ENCODE measurements around the gene PTCD2. TPM values are rescaled to one million over a fixed set of nuclear protein-coding genes. Genes with fewer than 3 reads are reported as not detected.

The PTCD2 gene
- total RNA-seq, 1 experiment from 2014 or later: 19.3 TPM

- Histone ChIP-seq H3K9ac (ENCODE audit: low read length) (peak overlapping the region; percentile 95), H3K79me2 (ENCODE audit: insufficient read depth, low read length) (peaks cover 78% of the 10 kb centered on the region), H3K4me3 (replicated peaks in 1 of 2; ENCODE audit: low read depth in 1 of 2, low read length in 2 of 2) (peak overlapping the region; percentile 84 to 90), H2AFZ (ENCODE audit: low read depth, low read length, poor library complexity, severe bottlenecking) (no peak overlapping the region), H3K9me3 (ENCODE audit: control insufficient read depth in 1 of 2, insufficient read depth in 1 of 2, low read depth in 1 of 2, low read length in 2 of 2) (no peaks in the 10 kb centered on the region), H3K4me2 (ENCODE audit: low read length) (peak overlapping the region; percentile 89), H4K20me1 (ENCODE audit: insufficient read depth) (peaks cover 5% of the 10 kb centered on the region; the same call in 1 of the 2 replicates), H3K27ac (ENCODE audit: low read depth, low read length) (peak overlapping the region; percentile 76), H3K27me3 (ENCODE audit: insufficient read depth, low read length) (no peaks in the 10 kb centered on the region), H3K9me2 (ENCODE audit: insufficient read depth) (no peaks in the 10 kb centered on the region), H3K4me1 (ENCODE audit: control insufficient read depth in 1 of 2, insufficient read depth in 2 of 2, low read length in 2 of 2) (peaks cover 4 to 11% of the 10 kb centered on the region in 2 experiments), H3K36me3 (ENCODE audit: control insufficient read depth in 1 of 2, insufficient read depth in 2 of 2, low read length in 2 of 2) (peaks cover 23 to 28% of the 10 kb centered on the region in 2 experiments)
- RAD21 ChIA-PET (ENCODE audit: low non-redundant PET in 1 of 2, low total read pairs in 2 of 2, uncharacterized antibody in 2 of 2, unreplicated experiment in 2 of 2): interaction anchor here (0.6 to 0.7 kb wide), 2 partner anchors 166 to 526 kb away, joined by 3 read pairs; no protein-coding TSS in a partner anchor
- intact Hi-C loops (cut with micrococcal nuclease): loop anchor here (1.0 kb wide), 1 partner anchor 525 kb away; no protein-coding TSS in a partner anchor
- TSS peak; percentile 62 for BruUV-seq (replicated peaks)
- ATAC-seq: peak; percentile 97
- CTCF ChIA-PET: interaction anchor here (0.7 to 2.3 kb wide), 14 partner anchors 9 to 530 kb away, joined by 3 to 19 read pairs (median 5); partner anchors contain the start of genes MRPS27 and PTCD2
- DNase-seq (ENCODE audit: low read depth, low spot score): peak; percentile 94
- POLR2A ChIA-PET: interaction anchor here (0.7 to 1.7 kb wide), 5 partner anchors 12 to 525 kb away, joined by 3 to 7 read pairs (median 4); partner anchors contain the start of genes MRPS27 and PTCD2
- TF ChIP-seq EGR1 (IDR thresholded peaks at IDR 0.05; ENCODE audit: low read depth): peak; percentile 72
- no peak for TF ChIP-seq ELF1 (IDR thresholded peaks at IDR 0.05; ENCODE audit: borderline replicate concordance, low read depth)
- TF ChIP-seq FOSL1 (IDR thresholded peaks at IDR 0.05; ENCODE audit: low read depth): no peak
- peak; percentile 80 to 81 (median 80) for TF ChIP-seq CTCF (IDR thresholded peaks at IDR 0.05 in 2 of 3, conservative IDR thresholded peaks at IDR 0.05 in 1 of 3; ENCODE audit: borderline replicate concordance in 1 of 3, insufficient read depth in 1 of 3, low read depth in 2 of 3, low read length in 2 of 3)
- TF ChIP-seq TCF7L2 (IDR thresholded peaks at IDR 0.05; ENCODE audit: borderline replicate concordance, extremely low read depth, insufficient read depth, insufficient read length): peak; percentile 71
- TF ChIP-seq POLR2A (IDR thresholded peaks at IDR 0.05; ENCODE audit: borderline replicate concordance, extremely low read depth, insufficient read depth, insufficient read length): peak; percentile 92
- no peak for TF ChIP-seq ATF3 (IDR thresholded peaks at IDR 0.05)
- TF ChIP-seq JUND (IDR thresholded peaks at IDR 0.05): no peak
- TF ChIP-seq EZH2phosphoT487 (IDR thresholded peaks at IDR 0.05; ENCODE audit: borderline replicate concordance): no peak
- TF ChIP-seq SRF (IDR thresholded peaks at IDR 0.05; ENCODE audit: low read depth): no peak
- no peak for TF ChIP-seq ZNF274 (IDR thresholded peaks at IDR 0.05; ENCODE audit: low read depth, low read length)
- TF ChIP-seq RAD21 (IDR thresholded peaks at IDR 0.05; ENCODE audit: low read depth): peak; percentile 87
- TF ChIP-seq CEBPB (IDR thresholded peaks at IDR 0.05; ENCODE audit: low read depth): no peak
- TF ChIP-seq CBX3 (IDR thresholded peaks at IDR 0.05; ENCODE audit: low read depth): peak; percentile 72
- peak; percentile 48 for TF ChIP-seq YY1 (IDR thresholded peaks at IDR 0.05; ENCODE audit: extremely low read depth, insufficient replicate concordance, low read depth, low read length)
- TF ChIP-seq EZH2 (IDR thresholded peaks at IDR 0.05): no peak
- peak; percentile 89 for TF ChIP-seq MAX (IDR thresholded peaks at IDR 0.05)
- peak; percentile 46 for TF ChIP-seq ZBTB33 (IDR thresholded peaks at IDR 0.05; ENCODE audit: extremely low read depth, insufficient replicate concordance, low read length)
- peak; percentile 75 for TF ChIP-seq ZFX (IDR thresholded peaks at IDR 0.05)
- TF ChIP-seq SP1 (IDR thresholded peaks at IDR 0.05; ENCODE audit: low read depth): peak; percentile 77; the same call in 1 of the 2 replicates
Observed at GRCh38 chr5:72307968-72308852, 12.0 kb upstream of the PTCD2 start.

Data from HCT116 (cell line).